HG02571 (cell line): ENCODE results near the gene PPP2R3B.
"Not testable (repeated sequence)": the region's sequence is repeated elsewhere in the genome, so short reads cannot be mapped to it uniquely, and the experiment has no call there.

Source experiments
- ATAC-seq: cut with Tn5 transposase; IDR thresholded peaks from one replicate; pipeline ENCODE4 v1.9.1; 2021; ENCODE audit warnings: mild to moderate bottlenecking, moderate library complexity; ENCODE audit not compliant: unreplicated experiment

PPP2R3B gene, protein sequence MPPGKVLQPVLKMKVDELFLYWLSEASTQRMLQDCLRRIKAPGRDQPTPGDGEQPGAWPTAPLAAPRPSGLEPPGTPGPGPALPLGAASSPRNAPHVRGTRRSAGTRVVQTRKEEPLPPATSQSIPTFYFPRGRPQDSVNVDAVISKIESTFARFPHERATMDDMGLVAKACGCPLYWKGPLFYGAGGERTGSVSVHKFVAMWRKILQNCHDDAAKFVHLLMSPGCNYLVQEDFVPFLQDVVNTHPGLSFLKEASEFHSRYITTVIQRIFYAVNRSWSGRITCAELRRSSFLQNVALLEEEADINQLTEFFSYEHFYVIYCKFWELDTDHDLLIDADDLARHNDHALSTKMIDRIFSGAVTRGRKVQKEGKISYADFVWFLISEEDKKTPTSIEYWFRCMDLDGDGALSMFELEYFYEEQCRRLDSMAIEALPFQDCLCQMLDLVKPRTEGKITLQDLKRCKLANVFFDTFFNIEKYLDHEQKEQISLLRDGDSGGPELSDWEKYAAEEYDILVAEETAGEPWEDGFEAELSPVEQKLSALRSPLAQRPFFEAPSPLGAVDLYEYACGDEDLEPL

GRCh38 chrX:386768-387575 is at the start of gene PPP2R3B:
TSS of gene PPP2R3B (minus strand) at chrX:386907. CDS start at chrX:386691, 216 bp downstream.
- ATAC-seq, result peak; percentile 96

GRCh38 chrX:435536-436122 is 48.9 kb upstream of the PPP2R3B start:
- ATAC-seq, result no peak

DNA sequence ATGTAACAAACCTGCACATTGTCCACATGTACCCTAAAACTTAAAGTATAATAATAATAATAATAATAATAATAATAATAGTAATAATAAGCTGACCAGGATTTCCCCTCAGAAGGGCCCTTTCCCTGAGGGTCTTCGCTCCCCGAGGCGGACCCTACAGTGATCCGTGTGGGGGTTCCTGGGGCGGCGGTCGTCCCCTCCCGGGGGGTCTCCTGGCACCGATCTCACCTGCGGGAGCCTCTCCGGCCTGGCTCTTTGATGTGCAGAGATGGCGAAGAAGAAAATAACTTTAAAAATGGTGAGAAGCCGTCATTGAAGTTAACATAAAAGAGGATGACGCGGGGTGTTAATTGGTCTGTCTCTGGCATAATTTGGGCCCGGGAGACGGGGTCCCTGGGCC is 48.2 kb upstream of the PPP2R3B start:
- ATAC-seq, result no peak

- ATAC-seq, result no peak
These were observed 47.1 kb upstream of the PPP2R3B start for GRCh38 chrX:433771-434170.

- ATAC-seq, result not testable (repeated sequence)
These were observed 46.0 kb upstream of the PPP2R3B start for GRCh38 chrX:432666-433065.

- ATAC-seq, result no peak
These were observed 44.9 kb upstream of the PPP2R3B start for GRCh38 chrX:431492-432111.

DNA sequence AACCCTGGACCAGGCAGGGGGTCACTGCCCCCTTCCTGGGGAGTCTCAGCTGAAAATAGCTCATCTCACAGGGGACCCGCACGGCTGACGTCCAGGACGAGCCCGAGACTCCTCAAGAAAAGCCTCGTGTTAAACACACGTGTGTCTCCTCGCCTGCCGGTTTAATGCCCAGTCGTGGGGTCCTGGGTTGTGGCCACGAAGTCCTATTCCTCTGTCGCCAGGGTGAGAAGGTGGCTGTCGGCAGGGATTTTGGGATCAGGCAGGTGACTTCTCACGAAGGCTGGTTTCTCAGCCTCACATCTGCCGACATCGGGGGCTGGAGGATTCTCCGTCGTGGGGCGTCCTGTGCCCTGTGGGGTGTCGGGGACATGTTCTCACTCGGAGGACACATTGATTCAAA is 44.3 kb upstream of the PPP2R3B start:
- no peak for ATAC-seq

- ATAC-seq, result no peak
These were observed 42.6 kb upstream of the PPP2R3B start for GRCh38 chrX:429266-429825.

- no peak for ATAC-seq
These were observed 41.4 kb upstream of the PPP2R3B start for GRCh38 chrX:427812-428725.

DNA sequence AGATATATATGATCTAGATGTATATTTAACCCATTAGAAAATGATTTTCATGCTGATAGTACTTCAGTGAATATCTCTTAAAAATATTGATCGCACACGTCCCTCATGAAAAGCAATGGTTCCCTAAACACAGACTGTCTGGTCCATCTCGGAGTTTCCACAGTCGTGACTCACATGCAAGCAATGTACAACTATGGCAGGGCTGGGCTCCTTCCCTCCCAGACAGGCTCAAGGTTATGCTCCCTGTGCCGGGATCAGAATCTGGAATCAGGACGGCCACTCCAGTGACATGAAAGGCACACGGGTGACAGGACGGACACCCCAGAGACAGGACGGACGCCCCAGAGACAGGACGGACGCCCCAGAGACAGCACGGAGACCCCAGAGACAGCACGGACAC is 40.2 kb upstream of the PPP2R3B start:
- no peak for ATAC-seq

DNA sequence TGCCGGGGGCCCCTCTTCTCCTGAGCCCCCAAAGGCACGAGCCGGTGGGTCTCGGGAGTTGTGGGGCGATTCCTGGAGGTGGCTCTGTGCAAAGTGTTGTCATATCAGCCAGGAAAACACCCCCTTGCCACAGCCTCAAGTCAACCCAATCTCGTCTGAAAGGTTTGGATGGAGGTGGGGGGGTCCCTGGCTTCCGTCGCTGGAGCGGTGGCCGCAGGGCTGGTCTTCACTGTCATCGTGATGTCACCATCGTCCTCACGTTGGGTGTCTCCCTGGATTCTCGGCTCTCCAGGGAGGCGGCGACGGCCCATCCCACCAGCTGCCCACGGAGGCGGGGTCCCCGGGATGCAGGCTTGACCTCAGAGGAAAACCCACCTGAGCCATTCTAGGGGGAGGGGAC is 38.3 kb upstream of the PPP2R3B start:
- ATAC-seq, result no peak

GRCh38 chrX:421646-422391 is 35.1 kb upstream of the PPP2R3B start:
- ATAC-seq, result no peak

DNA sequence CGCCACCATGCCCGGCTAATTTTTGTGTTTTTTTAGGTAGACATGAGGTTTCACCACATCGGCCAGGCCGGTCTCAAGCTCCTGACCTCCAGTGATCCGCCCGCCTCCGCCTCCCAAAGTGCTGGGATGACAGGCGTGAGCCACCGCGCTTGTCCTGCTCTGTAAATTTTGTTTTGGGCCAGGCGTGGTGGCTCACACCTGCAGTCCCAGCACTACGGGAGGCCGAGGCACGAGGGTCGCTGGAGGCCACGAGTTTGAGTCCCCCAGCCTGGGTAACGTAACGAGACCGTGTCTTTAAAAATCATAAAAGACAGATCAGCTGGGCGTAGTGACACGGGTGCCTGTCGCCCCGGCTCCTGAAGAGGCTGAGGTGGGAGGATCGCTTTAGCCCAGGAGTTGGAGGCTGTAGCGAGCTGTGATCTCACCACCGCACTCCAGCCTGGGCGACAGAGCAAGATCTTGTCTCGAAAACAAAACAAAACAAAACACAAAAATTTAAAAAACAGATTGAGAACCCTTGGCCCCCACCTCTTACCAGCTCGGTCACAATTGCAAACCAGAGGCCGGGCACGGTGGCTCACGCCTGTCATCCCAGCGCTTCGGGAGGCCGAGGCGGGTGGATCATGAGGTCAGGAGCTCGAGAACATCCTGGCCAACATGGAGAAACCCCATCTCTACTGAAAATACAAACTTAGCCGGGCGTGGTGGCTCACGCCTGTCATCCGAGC is 34.0 kb upstream of the PPP2R3B start:
- no peak for ATAC-seq

- no peak for ATAC-seq
These were observed 32.4 kb upstream of the PPP2R3B start for GRCh38 chrX:418927-419729.

DNA sequence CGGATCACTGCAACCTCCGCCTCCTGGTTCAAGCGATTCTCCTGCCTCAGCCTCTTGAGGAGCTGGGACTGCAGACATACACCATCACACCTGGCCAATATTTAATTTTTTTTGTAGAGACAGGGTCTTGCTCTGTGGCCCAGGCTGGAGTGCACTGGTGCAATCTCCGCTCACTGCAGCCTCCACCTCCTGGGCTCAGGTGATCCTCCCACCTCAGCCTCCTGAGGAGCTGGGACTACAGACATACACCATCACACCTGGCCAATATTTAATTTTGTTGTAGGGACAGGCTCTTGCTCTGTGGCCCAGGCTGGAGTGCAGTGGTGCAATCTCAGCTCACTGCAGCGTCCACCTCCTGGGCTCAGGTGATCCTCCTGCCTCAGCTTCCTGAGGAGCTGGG is 28.8 kb upstream of the PPP2R3B start:
- not testable (repeated sequence) for ATAC-seq

DNA sequence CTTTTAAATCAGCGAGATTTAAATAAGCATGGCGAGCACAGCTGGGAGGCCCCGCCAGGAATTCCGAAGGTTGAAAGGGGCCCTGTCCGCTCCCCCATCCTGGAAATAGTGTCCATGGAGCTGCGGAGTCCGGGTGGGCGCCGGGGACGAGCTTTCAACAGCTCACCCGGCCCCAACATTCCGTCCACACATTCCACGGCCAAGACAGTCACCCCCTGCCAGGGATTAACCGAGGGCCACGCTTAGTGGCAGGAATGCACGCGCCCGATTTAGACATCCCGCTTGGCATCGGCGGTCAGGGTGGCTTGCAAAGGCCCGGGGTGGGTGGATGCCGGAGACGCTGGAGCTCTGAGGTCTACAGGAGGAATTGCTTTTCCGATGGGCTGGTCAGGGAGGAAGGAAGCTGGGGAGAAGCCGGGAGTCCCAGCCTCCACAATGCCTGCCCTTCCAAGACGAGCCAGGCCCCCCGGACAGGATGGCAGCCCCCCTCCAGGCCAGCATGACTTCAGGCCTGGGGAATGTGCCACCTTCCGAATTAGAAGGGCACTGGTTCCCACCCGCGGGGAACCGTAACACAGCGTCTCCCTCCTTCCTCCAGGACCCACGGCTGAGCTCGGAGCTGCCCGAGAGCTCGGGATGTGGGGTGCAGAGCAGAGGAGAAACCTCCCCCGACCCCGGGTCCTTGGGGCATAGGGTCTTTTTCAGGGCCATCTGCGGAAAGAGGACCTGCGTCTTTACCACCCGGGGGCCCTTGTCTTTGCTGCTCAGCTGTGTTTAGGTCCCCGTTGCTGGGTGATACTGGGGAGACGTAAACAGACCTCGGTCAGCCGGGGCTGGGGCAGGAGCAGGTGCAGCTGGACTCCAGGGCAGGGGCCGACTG is 26.9 kb upstream of the PPP2R3B start:
- no peak for ATAC-seq
